KMS-11 (cell line): ENCODE results near the gene ERICH4.

ENCODE experiments used
- H2AFZ ChIP-seq: fragments of 200-600 bp; sonication (generic); 2 replicates; pipeline ENCODE4 v1.6.1; 2016; ENCODE audit warnings: antibody characterized with exemption, mixed run types, low read depth
- H3K27ac ChIP-seq: fragments of 200-600 bp; sonication (generic); 2 replicates; pipeline ENCODE4 v1.6.1; 2016; ENCODE audit warnings: mild to moderate bottlenecking, mixed run types
- H3K27me3 ChIP-seq: fragments of 200-600 bp; sonication (generic); 2 replicates; pipeline ENCODE4 v1.6.1; 2017; ENCODE audit warnings: mild to moderate bottlenecking, low read depth, mixed run types, moderate library complexity; ENCODE audit not compliant: insufficient read depth
- H3K36me3 ChIP-seq: fragments of 200-600 bp; sonication (generic); 2 replicates; pipeline ENCODE4 v1.6.1; 2017; ENCODE audit warnings: mild to moderate bottlenecking, mixed run types; ENCODE audit not compliant: insufficient read depth
- H3K4me1 ChIP-seq: fragments of 200-600 bp; sonication (generic); 2 replicates; pipeline ENCODE4 v1.6.1; 2016; ENCODE audit warnings: mild to moderate bottlenecking, low read depth, mixed run types; ENCODE audit not compliant: poor library complexity, severe bottlenecking
- H3K4me2 ChIP-seq: fragments of 200-600 bp; sonication (generic); 2 replicates; pipeline ENCODE4 v1.7.0; 2016; ENCODE audit warnings: mild to moderate bottlenecking, mixed run types
- H3K4me3 ChIP-seq: fragments of 200-600 bp; sonication (generic); IDR thresholded peaks from 2 replicates; pipeline ENCODE4 v1.6.1; 2017; ENCODE audit warnings: low read depth, low read length, mixed read lengths; ENCODE audit not compliant: insufficient read depth
- H3K79me2 ChIP-seq: fragments of 200-600 bp; sonication (generic); 2 replicates; pipeline ENCODE4 v1.6.1; 2016; ENCODE audit warnings: low read depth, mixed run types; ENCODE audit not compliant: insufficient read depth
- H3K9ac ChIP-seq: fragments of 200-600 bp; sonication (generic); 2 replicates; pipeline ENCODE4 v1.6.1; 2016; ENCODE audit warnings: mild to moderate bottlenecking, mixed run types
- H4K20me1 ChIP-seq: fragments of 200-600 bp; sonication (generic); 2 replicates; pipeline ENCODE4 v1.6.1; 2016; ENCODE audit warnings: mild to moderate bottlenecking, mixed run types; ENCODE audit not compliant: insufficient read depth
- TF ChIP-seq, protein P1 (sequence below): fragments of 200-600 bp; sonication (generic); conservative IDR thresholded peaks from 2 replicates; pipeline ENCODE4 v1.6.1; 2017; ENCODE audit warnings: low read depth, mild to moderate bottlenecking, antibody characterized with exemption, low read length, moderate library complexity, mixed read lengths

ERICH4 gene

DNA sequence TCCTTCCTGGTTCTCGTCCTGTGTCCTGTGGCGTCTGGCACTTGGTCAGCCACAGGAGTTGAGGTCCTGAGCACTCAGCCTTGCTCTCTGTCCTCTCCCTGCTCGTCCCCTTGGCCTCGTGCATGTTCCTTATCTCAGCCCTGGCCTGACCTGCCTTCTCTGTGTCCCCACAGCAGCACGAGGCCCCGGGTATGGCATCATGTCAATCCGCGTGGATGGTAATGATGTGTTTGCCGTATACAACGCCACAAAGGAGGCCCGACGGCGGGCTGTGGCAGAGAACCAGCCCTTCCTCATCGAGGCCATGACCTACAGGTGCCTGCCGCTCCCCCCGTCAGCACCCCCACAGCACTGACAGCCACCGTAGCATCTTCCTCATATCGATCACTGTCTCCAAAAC, 20.5 kb upstream of the ERICH4 start:
- H4K20me1 ChIP-seq: no peaks in the 10 kb centered on the region
- H3K27me3 ChIP-seq: no peaks in the 10 kb centered on the region
- H3K4me3 ChIP-seq: no peak overlapping the region
- no peaks in the 10 kb centered on the region for H3K4me1 ChIP-seq
- H2AFZ ChIP-seq: no peak overlapping the region
- H3K79me2 ChIP-seq: no peaks in the 10 kb centered on the region
- no peak overlapping the region for H3K4me2 ChIP-seq
- H3K36me3 ChIP-seq: no peaks in the 10 kb centered on the region; the same call in 1 of the 2 replicates
- no peak overlapping the region for H3K9ac ChIP-seq
- no peak overlapping the region for H3K27ac ChIP-seq
- TF ChIP-seq, protein P1, sequence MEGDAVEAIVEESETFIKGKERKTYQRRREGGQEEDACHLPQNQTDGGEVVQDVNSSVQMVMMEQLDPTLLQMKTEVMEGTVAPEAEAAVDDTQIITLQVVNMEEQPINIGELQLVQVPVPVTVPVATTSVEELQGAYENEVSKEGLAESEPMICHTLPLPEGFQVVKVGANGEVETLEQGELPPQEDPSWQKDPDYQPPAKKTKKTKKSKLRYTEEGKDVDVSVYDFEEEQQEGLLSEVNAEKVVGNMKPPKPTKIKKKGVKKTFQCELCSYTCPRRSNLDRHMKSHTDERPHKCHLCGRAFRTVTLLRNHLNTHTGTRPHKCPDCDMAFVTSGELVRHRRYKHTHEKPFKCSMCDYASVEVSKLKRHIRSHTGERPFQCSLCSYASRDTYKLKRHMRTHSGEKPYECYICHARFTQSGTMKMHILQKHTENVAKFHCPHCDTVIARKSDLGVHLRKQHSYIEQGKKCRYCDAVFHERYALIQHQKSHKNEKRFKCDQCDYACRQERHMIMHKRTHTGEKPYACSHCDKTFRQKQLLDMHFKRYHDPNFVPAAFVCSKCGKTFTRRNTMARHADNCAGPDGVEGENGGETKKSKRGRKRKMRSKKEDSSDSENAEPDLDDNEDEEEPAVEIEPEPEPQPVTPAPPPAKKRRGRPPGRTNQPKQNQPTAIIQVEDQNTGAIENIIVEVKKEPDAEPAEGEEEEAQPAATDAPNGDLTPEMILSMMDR: no peak

DNA sequence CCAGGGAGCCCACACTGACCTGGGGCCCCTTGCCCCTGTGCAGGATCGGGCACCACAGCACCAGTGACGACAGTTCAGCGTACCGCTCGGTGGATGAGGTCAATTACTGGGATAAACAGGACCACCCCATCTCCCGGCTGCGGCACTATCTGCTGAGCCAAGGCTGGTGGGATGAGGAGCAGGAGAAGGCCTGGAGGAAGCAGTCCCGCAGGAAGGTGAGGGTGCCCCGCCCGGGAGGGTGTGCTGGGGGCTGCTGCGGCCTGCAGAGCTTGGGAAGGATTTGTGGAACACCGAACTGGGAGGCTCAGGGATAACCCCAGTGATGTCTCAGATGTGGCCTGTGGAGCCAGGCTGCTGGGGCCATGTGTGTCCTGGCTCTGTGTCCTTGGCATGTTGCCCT, 20.0 kb upstream of the ERICH4 start:
- Histone ChIP-seq H3K4me2 (no peak overlapping the region), H3K27me3 (no peaks in the 10 kb centered on the region), H2AFZ (no peak overlapping the region), H3K4me1 (no peaks in the 10 kb centered on the region), H3K9ac (no peak overlapping the region), H3K36me3 (no peaks in the 10 kb centered on the region; the same call in 1 of the 2 replicates), H3K27ac (no peak overlapping the region), H3K4me3 (no peak overlapping the region), H4K20me1 (no peaks in the 10 kb centered on the region), H3K79me2 (no peaks in the 10 kb centered on the region)
- TF ChIP-seq, protein P1: no peak

DNA sequence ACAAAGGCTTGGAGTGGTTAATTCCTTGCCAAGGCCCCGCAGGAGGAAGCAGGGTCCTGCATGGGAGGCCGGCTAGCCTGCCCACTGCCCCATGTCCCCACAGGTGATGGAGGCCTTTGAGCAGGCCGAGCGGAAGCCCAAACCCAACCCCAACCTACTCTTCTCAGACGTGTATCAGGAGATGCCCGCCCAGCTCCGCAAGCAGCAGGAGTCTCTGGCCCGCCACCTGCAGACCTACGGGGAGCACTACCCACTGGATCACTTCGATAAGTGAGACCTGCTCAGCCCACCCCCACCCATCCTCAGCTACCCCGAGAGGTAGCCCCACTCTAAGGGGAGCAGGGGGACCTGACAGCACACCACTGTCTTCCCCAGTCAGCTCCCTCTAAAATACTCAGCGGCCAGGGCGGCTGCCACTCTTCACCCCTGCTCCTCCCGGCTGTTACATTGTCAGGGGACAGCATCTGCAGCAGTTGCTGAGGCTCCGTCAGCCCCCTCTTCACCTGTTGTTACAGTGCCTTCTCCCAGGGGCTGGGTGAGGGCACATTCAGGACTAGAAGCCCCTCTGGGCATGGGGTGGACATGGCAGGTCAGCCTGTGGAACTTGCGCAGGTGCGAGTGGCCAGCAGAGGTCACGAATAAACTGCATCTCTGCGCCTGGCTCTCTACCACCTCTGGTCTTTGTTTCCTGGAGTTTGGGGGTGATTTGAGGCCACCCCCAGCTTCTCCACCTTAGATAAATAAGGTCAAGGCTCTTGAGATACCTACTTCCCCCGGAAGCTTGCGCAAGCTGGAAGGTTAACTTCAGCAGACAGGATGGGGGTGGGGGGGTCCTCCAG, 18.4 kb upstream of the ERICH4 start:
- no peak overlapping the region for H3K4me2 ChIP-seq
- no peak overlapping the region for H3K27ac ChIP-seq

DNA sequence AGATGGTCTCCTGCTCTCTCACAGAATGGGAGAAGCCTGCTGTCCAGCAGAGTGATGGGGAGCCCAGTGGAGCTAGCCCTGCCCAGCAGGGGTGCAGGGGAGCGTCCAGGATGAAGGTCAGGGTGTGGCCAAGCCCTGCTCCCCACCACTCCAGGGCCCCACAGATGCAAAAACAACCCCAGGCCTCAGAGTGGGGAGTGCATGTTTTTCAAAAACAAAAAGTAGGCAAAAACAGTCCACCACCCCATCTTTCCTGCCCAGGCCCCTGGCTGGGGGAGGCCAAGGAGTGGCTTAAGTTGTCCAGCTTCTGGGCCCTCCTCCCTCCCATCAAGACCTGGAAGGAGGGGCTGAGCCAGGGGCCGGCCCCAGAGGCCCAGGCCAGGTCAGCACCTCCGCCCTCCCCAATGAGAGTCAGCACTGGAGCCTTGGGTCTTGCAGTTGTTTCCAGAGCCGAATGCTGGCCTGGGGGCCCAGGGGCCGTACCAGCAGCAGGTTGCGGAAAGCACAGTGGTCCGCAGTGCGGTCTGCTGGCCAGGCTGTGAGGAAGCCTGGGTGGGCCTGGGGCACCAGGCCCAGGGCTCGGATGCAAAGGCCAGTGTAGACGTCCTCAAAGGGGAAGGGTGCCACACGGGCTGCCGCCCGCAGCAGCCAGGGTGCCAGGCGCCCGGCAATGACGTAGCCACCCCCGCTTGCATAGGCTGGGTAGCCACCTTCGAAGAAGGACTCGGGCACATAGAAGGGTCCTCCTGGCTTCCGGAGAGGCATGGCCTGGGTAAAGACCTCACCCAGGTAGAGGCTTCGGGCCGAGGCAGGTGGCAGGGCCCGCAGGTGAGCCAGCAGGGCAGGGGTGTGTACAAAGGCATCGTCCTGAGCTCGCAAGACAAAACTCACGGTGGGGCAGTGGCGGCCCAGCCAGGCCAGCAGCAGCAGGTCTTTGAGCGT, 17.5 kb upstream of the ERICH4 start:
- no peak overlapping the region for H3K9ac ChIP-seq
- H3K27ac ChIP-seq: no peak overlapping the region
- no peaks in the 10 kb centered on the region for H3K79me2 ChIP-seq
- TF ChIP-seq, protein P1: no peak
- no peaks in the 10 kb centered on the region for H4K20me1 ChIP-seq
- no peak overlapping the region for H2AFZ ChIP-seq
- H3K36me3 ChIP-seq: no peaks in the 10 kb centered on the region; the same call in 1 of the 2 replicates
- no peaks in the 10 kb centered on the region for H3K4me1 ChIP-seq
- H3K4me2 ChIP-seq: no peak overlapping the region
- H3K27me3 ChIP-seq: no peaks in the 10 kb centered on the region
- no peak overlapping the region for H3K4me3 ChIP-seq

More for the DNA sequence above, 18.4 kb upstream of the ERICH4 start:
- Histone ChIP-seq H3K79me2 (no peaks in the 10 kb centered on the region), H4K20me1 (no peaks in the 10 kb centered on the region), H3K9ac (no peak overlapping the region), H3K27me3 (no peaks in the 10 kb centered on the region), H2AFZ (no peak overlapping the region), H3K4me3 (no peak overlapping the region), H3K36me3 (no peaks in the 10 kb centered on the region; the same call in 1 of the 2 replicates), H3K4me1 (no peaks in the 10 kb centered on the region)
- TF ChIP-seq, protein P1: no peak
